Heart left ventricle (tissue), 13 donors: Measurements from ENCODE around the gene LAMA1.

Experiments
- CTCF ChIP-seq, 12 donors: fragments of 200-600 bp; sonication (generic) in 4 of 12; IDR thresholded peaks; one replicate each; pipeline versions ENCODE4 v1.5.0 to v1.8.0; 2018 to 2022; ENCODE audit warnings: antibody characterized with exemption in 12 of 12, mild to moderate bottlenecking in 5 of 12
- POLR2A ChIP-seq, 2 donors: fragments of 450-650 bp; IDR thresholded peaks; one replicate each; pipeline ENCODE4 v1.6.1; 2017; ENCODE audit warnings: antibody characterized with exemption in 2 of 2, mild to moderate bottlenecking in 2 of 2, moderate library complexity in 2 of 2
- donor health status: ischemic (EF 13 %, LVEDD 7.1; RV severe dilation, severe dysfunction).
- donor health status: DM: no; HTN: yes; CAD: no.
- donor health status: DM: no; HTN: no; CAD: no.
- donor health status: ischemic (EF 25% LVEDD 6.9; RV normal size, moderate dysfunction).
- donor health status: ischemic (EF 25% LVEDD 5.7; RV mildly dilated, moderate dysfunction).
- donor health status: ischemic (EF 35%, LVEDD 5.7; RV mildly dilated, moderate dysfunction).
- donor health status: nonischemic (EF 11% LVEDD 7.7; RV severe dilation, severe dysfunction).
- donor health status: DM: yes; HTN: yes; CAD: no.
- donor health status: PGD.
- donor health status: ischemic (EF 29% LVEDD 5.4; RV normal size, mild dysfunction).
- donor health status: nonischemic (EF 23%, LVEDD 6.1; RV moderate dilation, normal function).

DNA sequence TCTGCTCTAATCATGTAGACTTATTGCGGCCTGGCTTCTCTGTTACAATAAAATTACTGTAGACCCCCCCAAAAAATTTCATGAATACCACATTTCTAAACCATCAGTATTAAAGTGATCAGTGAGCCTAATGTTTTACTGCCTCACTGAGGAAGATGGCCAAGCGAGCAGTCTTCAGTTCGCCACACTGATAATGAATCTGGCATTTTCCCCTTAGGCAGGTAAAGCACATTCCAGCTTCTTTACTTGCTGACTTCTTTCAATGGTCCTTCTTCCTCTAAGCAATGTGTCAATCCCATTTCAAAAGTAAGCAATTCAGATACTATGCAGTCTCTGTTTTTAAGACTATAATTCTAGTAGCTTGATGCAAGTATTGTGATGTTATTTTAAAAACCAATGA is 137.6 kb downstream of the LAMA1 start:
- TF ChIP-seq CTCF (IDR thresholded peaks at IDR 0.05) (no peak), POLR2A (IDR thresholded peaks at IDR 0.05) (no peak)
